ENCODE results near the gene FKBP10. TPM values are rescaled to one million over a fixed set of nuclear protein-coding genes. Genes with fewer than 3 reads are reported as not detected.
"Not testable (repeated sequence)": the region's sequence is repeated elsewhere in the genome, so short reads cannot be mapped to it uniquely, and the experiment has no call there.

FKBP10 gene
- total and polyA plus RNA-seq, 9 donors: 113 to 226 (median 153) TPM

DNA sequence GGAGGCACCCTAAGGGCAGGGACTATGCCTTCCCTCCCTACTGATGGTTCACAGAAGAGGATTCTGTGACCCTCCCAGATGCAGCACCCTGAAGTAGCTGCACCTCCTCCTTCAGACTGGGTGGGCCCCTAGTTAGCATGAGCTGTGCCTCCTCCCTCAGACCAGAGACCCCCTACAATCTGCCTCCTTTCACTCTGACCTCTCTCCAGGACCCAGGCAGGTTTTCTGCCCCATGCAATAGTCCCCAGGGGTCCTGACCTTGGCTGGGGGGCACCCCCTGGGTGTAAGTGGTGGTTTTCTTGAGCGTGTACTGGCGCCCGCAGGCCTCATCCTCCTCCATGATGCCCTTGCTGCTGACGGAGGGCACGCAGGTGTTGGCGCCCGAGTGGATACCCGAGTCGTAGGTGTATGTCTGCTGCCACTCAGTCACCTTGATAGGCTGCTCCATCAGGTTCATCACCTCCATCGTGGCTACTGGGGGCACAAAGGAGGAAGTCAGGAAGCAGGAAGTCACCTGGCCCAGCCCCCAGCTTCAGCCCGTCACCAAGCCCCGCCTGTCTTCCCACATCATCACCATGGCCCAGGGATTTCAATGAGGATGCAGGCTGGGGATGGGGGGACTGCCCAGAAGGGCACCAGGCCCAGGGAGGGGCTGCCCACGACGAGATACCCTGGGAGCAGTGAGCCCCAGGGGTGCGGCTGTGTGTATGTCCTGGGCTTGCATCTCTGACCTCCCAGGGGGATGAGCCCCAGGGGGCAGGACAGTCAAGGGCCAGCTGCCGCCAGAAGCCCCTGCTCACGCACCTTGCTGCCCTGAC is 41.2 kb upstream of the FKBP10 start:
- Histone ChIP-seq H3K36me3 (ENCODE audit: control insufficient read depth, insufficient read depth, low read length) (peaks cover 53% of the 10 kb centered on the region), H3K4me3 (ENCODE audit: low read length) (no peak overlapping the region), H3K27ac (ENCODE audit: low read length) (no peak overlapping the region), H3K27me3 (ENCODE audit: control insufficient read depth, insufficient read depth, low read length) (no peaks in the 10 kb centered on the region), H3K9me3 (replicated peaks; ENCODE audit: control insufficient read depth, low read depth, low read length) (no peaks in the 10 kb centered on the region), H3K4me1 (ENCODE audit: control insufficient read depth, insufficient read depth, low read length) (peaks cover 38% of the 10 kb centered on the region)
- no peak for DNase-seq
- 86% methylated on average over 12 of the region's 17 CpGs for WGBS (ENCODE audit: insufficient coverage)

- Histone ChIP-seq H3K4me3 (ENCODE audit: low read length) (no peak overlapping the region), H3K27me3 (ENCODE audit: control insufficient read depth, insufficient read depth, low read length) (no peaks in the 10 kb centered on the region), H3K27ac (ENCODE audit: low read length) (no peak overlapping the region), H3K4me1 (ENCODE audit: control insufficient read depth, insufficient read depth, low read length) (peaks cover 43% of the 10 kb centered on the region), H3K36me3 (ENCODE audit: control insufficient read depth, insufficient read depth, low read length) (peaks cover 50% of the 10 kb centered on the region), H3K9me3 (replicated peaks; ENCODE audit: control insufficient read depth, low read depth, low read length) (no peaks in the 10 kb centered on the region)
- no peak for DNase-seq
- 84% methylated on average over 3 of the region's 4 CpGs for WGBS (ENCODE audit: insufficient coverage)
Observed at GRCh38 chr17:41772218-41772585, 40.6 kb upstream of the FKBP10 start.

GRCh38 chr17:41772586-41773189 is 40.1 kb upstream of the FKBP10 start:
- H3K36me3 ChIP-seq (ENCODE audit: control insufficient read depth, insufficient read depth, low read length): peaks cover 45% of the 10 kb centered on the region
- no peak overlapping the region for H3K27ac ChIP-seq (ENCODE audit: low read length)
- WGBS (ENCODE audit: insufficient coverage): 87% methylated on average over 14 of the region's 19 CpGs
- peaks cover 48% of the 10 kb centered on the region for H3K4me1 ChIP-seq (ENCODE audit: control insufficient read depth, insufficient read depth, low read length)
- no peaks in the 10 kb centered on the region for H3K9me3 ChIP-seq (replicated peaks; ENCODE audit: control insufficient read depth, low read depth, low read length)
- H3K4me3 ChIP-seq (ENCODE audit: low read length): no peak overlapping the region
- no peak for DNase-seq
- no peaks in the 10 kb centered on the region for H3K27me3 ChIP-seq (ENCODE audit: control insufficient read depth, insufficient read depth, low read length)

GRCh38 chr17:41773190-41773588 is 39.6 kb upstream of the FKBP10 start:
- DNase-seq: peak; percentile 81
- Histone ChIP-seq H3K4me1 (ENCODE audit: control insufficient read depth, insufficient read depth, low read length) (peaks cover 53% of the 10 kb centered on the region), H3K27ac (ENCODE audit: low read length) (no peak overlapping the region), H3K4me3 (ENCODE audit: low read length) (no peak overlapping the region), H3K9me3 (replicated peaks; ENCODE audit: control insufficient read depth, low read depth, low read length) (no peaks in the 10 kb centered on the region), H3K36me3 (ENCODE audit: control insufficient read depth, insufficient read depth, low read length) (peaks cover 42% of the 10 kb centered on the region), H3K27me3 (ENCODE audit: control insufficient read depth, insufficient read depth, low read length) (no peaks in the 10 kb centered on the region)
- 17% methylated on average over 6 of the region's 12 CpGs for WGBS (ENCODE audit: insufficient coverage)

DNA sequence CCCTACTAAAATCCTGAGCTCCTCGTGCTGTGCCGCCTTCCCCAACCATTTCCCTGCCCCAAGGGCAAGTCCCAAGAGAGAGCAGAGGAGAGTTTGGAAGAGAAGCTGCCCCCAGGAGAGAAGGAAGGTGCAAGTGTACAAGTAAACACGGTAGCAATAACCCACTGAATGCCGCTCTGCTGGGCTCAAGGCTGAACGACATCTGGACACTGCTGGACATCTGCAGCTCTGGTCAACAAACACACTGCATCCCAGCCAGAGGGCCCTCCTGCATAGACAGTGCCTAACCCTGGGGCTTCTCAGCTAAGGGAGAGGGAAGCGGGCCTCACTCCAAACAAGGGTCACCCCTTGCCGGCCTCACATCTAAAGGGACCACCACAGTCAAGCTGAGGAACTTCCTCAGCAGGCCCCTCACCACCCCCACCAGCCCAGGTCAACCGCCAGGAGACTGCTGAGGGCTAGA is 39.0 kb upstream of the FKBP10 start:
- peak; percentile 57 for DNase-seq
- Histone ChIP-seq H3K36me3 (ENCODE audit: control insufficient read depth, insufficient read depth, low read length) (peaks cover 37% of the 10 kb centered on the region), H3K4me1 (ENCODE audit: control insufficient read depth, insufficient read depth, low read length) (peaks cover 56% of the 10 kb centered on the region), H3K27me3 (ENCODE audit: control insufficient read depth, insufficient read depth, low read length) (no peaks in the 10 kb centered on the region), H3K9me3 (replicated peaks; ENCODE audit: control insufficient read depth, low read depth, low read length) (no peaks in the 10 kb centered on the region), H3K27ac (ENCODE audit: low read length) (no peak overlapping the region), H3K4me3 (ENCODE audit: low read length) (no peak overlapping the region)
- WGBS (ENCODE audit: insufficient coverage): 18% methylated on average over 4 of the region's 8 CpGs

- H3K4me1 ChIP-seq (ENCODE audit: control insufficient read depth, insufficient read depth, low read length): peaks cover 56% of the 10 kb centered on the region
- no peak for DNase-seq
- peak overlapping the region; percentile 63 for H3K27ac ChIP-seq (ENCODE audit: low read length)
- 78% methylated on average over 11 of the region's 12 CpGs for WGBS (ENCODE audit: insufficient coverage)
- no peaks in the 10 kb centered on the region for H3K9me3 ChIP-seq (replicated peaks; ENCODE audit: control insufficient read depth, low read depth, low read length)
- H3K36me3 ChIP-seq (ENCODE audit: control insufficient read depth, insufficient read depth, low read length): peaks cover 24% of the 10 kb centered on the region
- no peaks in the 10 kb centered on the region for H3K27me3 ChIP-seq (ENCODE audit: control insufficient read depth, insufficient read depth, low read length)
- H3K4me3 ChIP-seq (ENCODE audit: low read length): no peak overlapping the region
Observed at GRCh38 chr17:41775394-41776226, 37.2 kb upstream of the FKBP10 start.

- not testable (repeated sequence) for H3K4me3 ChIP-seq (ENCODE audit: low read length); H3K9me3 ChIP-seq (replicated peaks; ENCODE audit: control insufficient read depth, low read depth, low read length); H3K27me3 ChIP-seq (ENCODE audit: control insufficient read depth, insufficient read depth, low read length); DNase-seq
- WGBS (ENCODE audit: insufficient coverage): 82% methylated on average over 11 of the region's 14 CpGs
- Histone ChIP-seq H3K27ac (ENCODE audit: low read length) (peak overlapping the region; percentile 98), H3K36me3 (ENCODE audit: control insufficient read depth, insufficient read depth, low read length) (peaks cover 20% of the 10 kb centered on the region), H3K4me1 (ENCODE audit: control insufficient read depth, insufficient read depth, low read length) (peaks cover 57% of the 10 kb centered on the region)
Observed at GRCh38 chr17:41776262-41776900, 36.4 kb upstream of the FKBP10 start.

DNA sequence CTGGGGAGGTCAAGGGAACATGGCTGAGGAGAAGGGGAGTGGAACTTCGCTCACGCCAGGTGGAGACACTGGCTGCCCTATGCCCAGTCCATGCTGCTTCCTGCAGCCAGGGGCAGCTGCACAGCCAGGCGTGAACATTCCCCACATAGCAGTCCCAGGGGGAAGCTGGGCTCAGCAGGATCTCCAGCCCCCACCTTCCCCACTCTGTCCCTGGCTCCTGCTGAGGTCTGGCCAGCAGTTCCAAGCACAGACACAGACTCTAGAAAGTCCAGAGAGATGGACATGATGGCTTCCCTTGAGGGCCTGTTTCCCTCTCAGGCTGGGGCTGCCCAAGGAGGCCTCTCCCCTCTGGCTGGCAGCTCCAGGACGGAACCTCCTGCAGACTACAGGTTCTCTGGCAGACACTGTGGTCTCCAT is 35.6 kb upstream of the FKBP10 start:
- H3K4me1 ChIP-seq (ENCODE audit: control insufficient read depth, insufficient read depth, low read length): peaks cover 65% of the 10 kb centered on the region
- 45% methylated on average over 4 of the region's 4 CpGs for WGBS (ENCODE audit: insufficient coverage)
- DNase-seq: peak; percentile 88
- no peak overlapping the region for H3K4me3 ChIP-seq (ENCODE audit: low read length)
- no peaks in the 10 kb centered on the region for H3K27me3 ChIP-seq (ENCODE audit: control insufficient read depth, insufficient read depth, low read length)
- H3K9me3 ChIP-seq (replicated peaks; ENCODE audit: control insufficient read depth, low read depth, low read length): no peaks in the 10 kb centered on the region
- H3K36me3 ChIP-seq (ENCODE audit: control insufficient read depth, insufficient read depth, low read length): peaks cover 12% of the 10 kb centered on the region
- H3K27ac ChIP-seq (ENCODE audit: low read length): peak overlapping the region; percentile 98

DNA sequence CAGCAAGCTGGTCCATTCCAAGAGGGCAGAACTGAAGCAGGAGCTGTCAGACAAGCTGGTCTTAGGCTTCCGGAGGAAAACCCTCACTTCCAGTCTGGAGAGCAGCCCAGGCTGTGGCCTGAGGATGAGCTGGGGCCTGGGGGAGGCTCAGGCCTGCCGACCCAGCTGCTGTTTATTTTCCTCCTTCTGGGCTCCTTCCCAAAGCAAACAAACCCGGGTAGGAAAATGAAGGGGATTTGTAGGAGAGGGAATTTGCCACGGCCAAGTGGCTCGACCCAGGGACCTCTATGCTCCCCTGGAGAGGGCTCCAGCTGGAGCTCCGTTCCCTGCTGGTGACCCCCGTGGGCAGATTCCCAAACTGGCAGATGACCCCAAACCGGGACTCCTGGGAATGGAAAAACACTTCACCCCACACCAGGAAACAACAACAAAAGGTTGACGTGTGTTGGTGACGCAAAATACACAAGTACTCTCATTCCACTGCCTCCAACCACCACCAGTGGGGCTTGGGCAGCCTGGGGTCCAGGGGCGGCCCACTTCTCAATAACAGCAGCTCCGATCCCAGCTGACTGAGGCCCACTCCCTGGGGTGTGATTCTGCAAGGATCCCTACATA is 35.1 kb upstream of the FKBP10 start:
- DNase-seq: peak; percentile 98
- no peak overlapping the region for H3K4me3 ChIP-seq (ENCODE audit: low read length)
- peaks cover 8% of the 10 kb centered on the region for H3K36me3 ChIP-seq (ENCODE audit: control insufficient read depth, insufficient read depth, low read length)
- peak overlapping the region; percentile 98 for H3K27ac ChIP-seq (ENCODE audit: low read length)
- H3K27me3 ChIP-seq (ENCODE audit: control insufficient read depth, insufficient read depth, low read length): no peaks in the 10 kb centered on the region
- H3K4me1 ChIP-seq (ENCODE audit: control insufficient read depth, insufficient read depth, low read length): peaks cover 66% of the 10 kb centered on the region
- 22% methylated on average over 8 of the region's 12 CpGs for WGBS (ENCODE audit: insufficient coverage)
- no peaks in the 10 kb centered on the region for H3K9me3 ChIP-seq (replicated peaks; ENCODE audit: control insufficient read depth, low read depth, low read length)
